Liver (tissue), 9 donors: Measurements from ENCODE around the gene ARAP1. TPM values are rescaled to one million over a fixed set of nuclear protein-coding genes. Genes with fewer than 3 reads are reported as not detected.

Experiments used
- DNase-seq: peaks from one replicate; pipeline ENCODE4 v3.0.0-alpha.2; 2017; ENCODE audit warnings: low spot score
- H3K27ac ChIP-seq, 2 donors: one replicate each; pipeline ENCODE4 v1.7.0; 2013; ENCODE audit warnings: inconsistent platforms in 2 of 2, low read length in 2 of 2, control low read depth in 1 of 2, low read depth in 1 of 2, mild to moderate bottlenecking in 1 of 2
- H3K27me3 ChIP-seq, 4 donors: one replicate each; pipeline versions ENCODE4 v1.6.1 to v1.7.0; 2013; ENCODE audit warnings: low read length in 3 of 4, inconsistent platforms in 1 of 4, mild to moderate bottlenecking in 1 of 4, moderate library complexity in 1 of 4; ENCODE audit not compliant: control insufficient read depth in 4 of 4, insufficient read depth in 4 of 4
- H3K36me3 ChIP-seq, 4 donors: one replicate each; pipeline versions ENCODE4 v1.6.1 to v1.7.0; 2013; ENCODE audit warnings: low read length in 3 of 4, mild to moderate bottlenecking in 3 of 4, low read depth in 1 of 4, moderate library complexity in 1 of 4; ENCODE audit not compliant: control insufficient read depth in 4 of 4, insufficient read depth in 3 of 4
- H3K4me1 ChIP-seq, 4 donors: one replicate each; pipeline versions ENCODE4 v1.6.1 to v1.7.0; 2013; ENCODE audit warnings: low read length in 3 of 4, mild to moderate bottlenecking in 3 of 4, moderate library complexity in 1 of 4; ENCODE audit not compliant: control insufficient read depth in 4 of 4, insufficient read depth in 4 of 4
- H3K4me3 ChIP-seq, 3 donors: one replicate each; pipeline versions ENCODE4 v1.6.1 to v1.7.0; 2013; ENCODE audit warnings: low read length in 3 of 3, control low read depth in 1 of 3, low read depth in 1 of 3, mild to moderate bottlenecking in 1 of 3
- H3K9ac ChIP-seq, 2 donors: one replicate each; pipeline ENCODE4 v1.7.0; 2013; ENCODE audit warnings: low read length in 2 of 2, mild to moderate bottlenecking in 2 of 2, moderate library complexity in 2 of 2, control low read depth in 1 of 2, low read depth in 1 of 2
- H3K9me3 ChIP-seq, 4 donors: one replicate each; pipeline versions ENCODE4 v1.6.1 to v1.7.0; 2013; ENCODE audit warnings: low read length in 3 of 4; ENCODE audit not compliant: control insufficient read depth in 4 of 4
- ATF3 ChIP-seq: IDR thresholded peaks from 2 replicates; pipeline ENCODE4 v1.6.1; 2016; ENCODE audit warnings: antibody characterized with exemption
- EGR1 ChIP-seq, 2 donors: IDR thresholded peaks; 2 replicates each; pipeline ENCODE4 v1.6.1; 2016 to 2018; ENCODE audit warnings: antibody characterized with exemption in 2 of 2, low read depth in 2 of 2
- FOXA1 ChIP-seq: IDR thresholded peaks from 2 replicates; pipeline ENCODE4 v1.6.1; 2016; ENCODE audit warnings: antibody characterized with exemption
- FOXA2 ChIP-seq: IDR thresholded peaks from 2 replicates; pipeline ENCODE4 v1.6.1; 2016; ENCODE audit warnings: antibody characterized with exemption
- HNF4A ChIP-seq, 2 donors: conservative IDR thresholded peaks; 2 replicates each; pipeline ENCODE4 v1.6.1; 2016; ENCODE audit warnings: antibody characterized with exemption in 2 of 2, mild to moderate bottlenecking in 2 of 2
- JUND ChIP-seq, 2 donors: IDR thresholded peaks; 2 replicates each; pipeline ENCODE4 v1.6.1; 2016; ENCODE audit warnings: antibody characterized with exemption in 2 of 2
- NR2F2 ChIP-seq: IDR thresholded peaks from 2 replicates; pipeline ENCODE4 v1.6.1; 2016; ENCODE audit warnings: antibody characterized with exemption
- RAD21 ChIP-seq, 2 donors: IDR thresholded peaks; 2 replicates each; pipeline ENCODE4 v1.6.1; 2016; ENCODE audit warnings: antibody characterized with exemption in 2 of 2, mild to moderate bottlenecking in 2 of 2
- REST ChIP-seq: IDR thresholded peaks from 2 replicates; pipeline ENCODE4 v1.6.1; 2016; ENCODE audit warnings: antibody characterized with exemption, mild to moderate bottlenecking
- RXRA ChIP-seq, 2 donors: IDR thresholded peaks; 2 replicates each; pipeline ENCODE4 v1.6.1; 2017 to 2018; ENCODE audit warnings: antibody characterized with exemption in 2 of 2, mild to moderate bottlenecking in 1 of 2
- SP1 ChIP-seq: IDR thresholded peaks from 2 replicates; pipeline ENCODE4 v1.6.1; 2018; ENCODE audit warnings: antibody characterized with exemption, mild to moderate bottlenecking
- TAF1 ChIP-seq: conservative IDR thresholded peaks from 2 replicates; pipeline ENCODE4 v1.6.1; 2016; ENCODE audit warnings: antibody characterized with exemption, mild to moderate bottlenecking
- YY1 ChIP-seq: IDR thresholded peaks from 2 replicates; pipeline ENCODE4 v1.6.1; 2016; ENCODE audit warnings: antibody characterized with exemption, mild to moderate bottlenecking
- ZBTB33 ChIP-seq: IDR thresholded peaks from 2 replicates; pipeline ENCODE4 v1.6.1; 2016; ENCODE audit warnings: antibody characterized with exemption
- WGBS: extraction: QIAGEN DNeasy Blood & Tissue Kit; methylation state at CpG from one replicate; pipeline ENCODE4 v1.1.7; 2013; 5-methylcytosine and 5-hydroxymethylcytosine counted together
- polyA plus RNA-seq, 2 donors: library from polyadenylated mRNA; stranded (reverse) in 1 of 2; unstranded in 1 of 2; fragments of 200-250 nt in 1 of 2; fragments of >200 nt in 1 of 2; fragmentation: Nextera tagmentation in 1 of 2; extraction: Ambion mirVana in 1 of 2; gene quantifications; one replicate each; pipeline versions ENCODE4 v1.2.1 to v1.2.3, GENCODE V29; 2013 to 2015
- total RNA-seq, 2 donors: library from RNA; depleted of rRNA; stranded (reverse); fragments of >200 nt; gene quantifications; one replicate each; pipeline ENCODE4 v1.2.3, GENCODE V29; 2014
- TF ChIP-seq, protein P1 (sequence below): fragments of 150-350 bp; IDR thresholded peaks from 2 replicates; pipeline ENCODE4 v1.5.1; 2017; ENCODE audit warnings: improper control_type of control experiment, low read depth, low read length; ENCODE audit not compliant: missing input control
- TF ChIP-seq, protein P2 (sequence below): IDR thresholded peaks from 2 replicates; pipeline ENCODE4 v1.6.1; 2016; ENCODE audit warnings: antibody characterized with exemption
- donor health status: healthy.
- donor health status: healthy.
- donor health status: healthy.
- donor health status: healthy.
- donor health status: healthy.

The ARAP1 gene
- total and polyA plus RNA-seq, 4 donors: 14.4 to 77.8 (median 43.5) TPM

DNA sequence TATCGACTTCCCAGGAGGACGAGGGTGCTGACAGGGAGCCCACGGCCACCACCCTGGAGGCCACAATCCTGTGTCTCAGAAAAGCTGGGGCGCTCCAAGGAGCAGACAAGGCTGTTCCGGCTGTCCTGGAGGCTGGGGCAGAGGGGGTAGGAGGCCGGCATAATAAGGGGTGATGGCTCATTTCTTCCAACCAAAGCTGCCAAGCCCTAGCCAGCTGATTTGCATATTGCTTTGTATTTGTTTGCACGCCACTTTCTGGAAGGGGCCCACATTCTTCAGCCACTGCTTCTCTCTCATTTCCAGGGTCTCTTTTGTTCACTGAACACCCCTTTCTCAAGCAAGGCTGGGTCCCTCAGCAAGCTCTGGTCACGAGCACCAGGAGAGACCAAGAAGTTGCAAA lies 82.7 kb downstream of the ARAP1 start (continued):
- TF ChIP-seq REST: no peak
- TF ChIP-seq YY1: no peak
- no peak for TF ChIP-seq EGR1 (IDR thresholded peaks at IDR 0.05; ENCODE audit: low read depth in 2 of 2)
- TF ChIP-seq RXRA (IDR thresholded peaks at IDR 0.05): no peak
- TF ChIP-seq, protein P1, sequence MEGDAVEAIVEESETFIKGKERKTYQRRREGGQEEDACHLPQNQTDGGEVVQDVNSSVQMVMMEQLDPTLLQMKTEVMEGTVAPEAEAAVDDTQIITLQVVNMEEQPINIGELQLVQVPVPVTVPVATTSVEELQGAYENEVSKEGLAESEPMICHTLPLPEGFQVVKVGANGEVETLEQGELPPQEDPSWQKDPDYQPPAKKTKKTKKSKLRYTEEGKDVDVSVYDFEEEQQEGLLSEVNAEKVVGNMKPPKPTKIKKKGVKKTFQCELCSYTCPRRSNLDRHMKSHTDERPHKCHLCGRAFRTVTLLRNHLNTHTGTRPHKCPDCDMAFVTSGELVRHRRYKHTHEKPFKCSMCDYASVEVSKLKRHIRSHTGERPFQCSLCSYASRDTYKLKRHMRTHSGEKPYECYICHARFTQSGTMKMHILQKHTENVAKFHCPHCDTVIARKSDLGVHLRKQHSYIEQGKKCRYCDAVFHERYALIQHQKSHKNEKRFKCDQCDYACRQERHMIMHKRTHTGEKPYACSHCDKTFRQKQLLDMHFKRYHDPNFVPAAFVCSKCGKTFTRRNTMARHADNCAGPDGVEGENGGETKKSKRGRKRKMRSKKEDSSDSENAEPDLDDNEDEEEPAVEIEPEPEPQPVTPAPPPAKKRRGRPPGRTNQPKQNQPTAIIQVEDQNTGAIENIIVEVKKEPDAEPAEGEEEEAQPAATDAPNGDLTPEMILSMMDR: no peak
- no peak for TF ChIP-seq JUND (IDR thresholded peaks at IDR 0.05)
- TF ChIP-seq FOXA2: no peak
- no peak for TF ChIP-seq FOXA1
- TF ChIP-seq RAD21 (IDR thresholded peaks at IDR 0.05): no peak

- DNase-seq: no peak
- 68% methylated on average over 7 of the region's 7 CpGs for WGBS
Measured at GRCh38 chr11:72668629-72669347, 83.4 kb downstream of the ARAP1 start.

More at GRCh38 chr11:72668629-72669347, 83.4 kb downstream of the ARAP1 start:
- H3K9ac ChIP-seq: no peak overlapping the region
- no peaks in the 10 kb centered on the region for H3K4me1 ChIP-seq
- peaks cover 0 to 13% (median 4%) of the 10 kb centered on the region in 4 donors for H3K9me3 ChIP-seq
- no peaks in the 10 kb centered on the region for H3K36me3 ChIP-seq
- H3K27ac ChIP-seq: no peak overlapping the region
- no peak overlapping the region for H3K4me3 ChIP-seq
- TF ChIP-seq ATF3 (no peak), SP1 (no peak), EGR1 (IDR thresholded peaks at IDR 0.05; ENCODE audit: low read depth in 2 of 2) (no peak), YY1 (no peak), ZBTB33 (no peak), HNF4A (conservative IDR thresholded peaks at IDR 0.05) (no peak), NR2F2 (no peak), TAF1 (no peak), JUND (IDR thresholded peaks at IDR 0.05) (no peak), REST (no peak)
- TF ChIP-seq, protein P2, sequence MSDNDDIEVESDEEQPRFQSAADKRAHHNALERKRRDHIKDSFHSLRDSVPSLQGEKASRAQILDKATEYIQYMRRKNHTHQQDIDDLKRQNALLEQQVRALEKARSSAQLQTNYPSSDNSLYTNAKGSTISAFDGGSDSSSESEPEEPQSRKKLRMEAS: no peak
- peaks cover 0 to 14% (median under 1%) of the 10 kb centered on the region in 4 donors for H3K27me3 ChIP-seq
